Measurements from ENCODE around the gene IMP3.

The IMP3 gene

DNA sequence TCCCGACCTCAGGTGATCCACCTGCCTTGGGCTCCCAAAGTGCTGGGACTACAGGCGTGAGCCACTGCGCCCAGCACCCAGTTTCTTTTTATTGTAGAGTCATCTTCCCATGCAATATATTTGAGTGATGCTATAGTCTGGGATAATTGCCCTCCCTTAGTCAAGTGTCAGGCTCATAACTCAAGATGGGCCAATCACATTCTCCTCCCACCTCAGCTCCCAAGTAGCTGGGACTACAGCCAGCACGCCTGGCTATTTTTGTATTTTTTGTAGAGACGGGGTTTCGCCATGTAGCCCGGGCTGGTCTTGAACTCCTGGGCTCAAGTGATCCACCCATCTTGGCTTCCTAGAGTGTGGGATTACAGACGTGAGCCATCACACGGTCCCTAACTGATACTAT is 45.7 kb downstream of the IMP3 start:
- no peak for DNase-seq (ENCODE audit: low spot score)
- ChIA-PET POLR2A (ENCODE audit: low non-redundant PET) (no interaction called here), CTCF (interaction anchor here (0.6 kb wide), 1 partner anchor 62 kb away, joined by 4 read pairs; no protein-coding TSS in a partner anchor)
- no peak overlapping the region for H3K27ac ChIP-seq
- TF ChIP-seq, protein P1, sequence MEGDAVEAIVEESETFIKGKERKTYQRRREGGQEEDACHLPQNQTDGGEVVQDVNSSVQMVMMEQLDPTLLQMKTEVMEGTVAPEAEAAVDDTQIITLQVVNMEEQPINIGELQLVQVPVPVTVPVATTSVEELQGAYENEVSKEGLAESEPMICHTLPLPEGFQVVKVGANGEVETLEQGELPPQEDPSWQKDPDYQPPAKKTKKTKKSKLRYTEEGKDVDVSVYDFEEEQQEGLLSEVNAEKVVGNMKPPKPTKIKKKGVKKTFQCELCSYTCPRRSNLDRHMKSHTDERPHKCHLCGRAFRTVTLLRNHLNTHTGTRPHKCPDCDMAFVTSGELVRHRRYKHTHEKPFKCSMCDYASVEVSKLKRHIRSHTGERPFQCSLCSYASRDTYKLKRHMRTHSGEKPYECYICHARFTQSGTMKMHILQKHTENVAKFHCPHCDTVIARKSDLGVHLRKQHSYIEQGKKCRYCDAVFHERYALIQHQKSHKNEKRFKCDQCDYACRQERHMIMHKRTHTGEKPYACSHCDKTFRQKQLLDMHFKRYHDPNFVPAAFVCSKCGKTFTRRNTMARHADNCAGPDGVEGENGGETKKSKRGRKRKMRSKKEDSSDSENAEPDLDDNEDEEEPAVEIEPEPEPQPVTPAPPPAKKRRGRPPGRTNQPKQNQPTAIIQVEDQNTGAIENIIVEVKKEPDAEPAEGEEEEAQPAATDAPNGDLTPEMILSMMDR (conservative IDR thresholded peaks at IDR 0.05; ENCODE audit: low read depth) = no peak

DNA sequence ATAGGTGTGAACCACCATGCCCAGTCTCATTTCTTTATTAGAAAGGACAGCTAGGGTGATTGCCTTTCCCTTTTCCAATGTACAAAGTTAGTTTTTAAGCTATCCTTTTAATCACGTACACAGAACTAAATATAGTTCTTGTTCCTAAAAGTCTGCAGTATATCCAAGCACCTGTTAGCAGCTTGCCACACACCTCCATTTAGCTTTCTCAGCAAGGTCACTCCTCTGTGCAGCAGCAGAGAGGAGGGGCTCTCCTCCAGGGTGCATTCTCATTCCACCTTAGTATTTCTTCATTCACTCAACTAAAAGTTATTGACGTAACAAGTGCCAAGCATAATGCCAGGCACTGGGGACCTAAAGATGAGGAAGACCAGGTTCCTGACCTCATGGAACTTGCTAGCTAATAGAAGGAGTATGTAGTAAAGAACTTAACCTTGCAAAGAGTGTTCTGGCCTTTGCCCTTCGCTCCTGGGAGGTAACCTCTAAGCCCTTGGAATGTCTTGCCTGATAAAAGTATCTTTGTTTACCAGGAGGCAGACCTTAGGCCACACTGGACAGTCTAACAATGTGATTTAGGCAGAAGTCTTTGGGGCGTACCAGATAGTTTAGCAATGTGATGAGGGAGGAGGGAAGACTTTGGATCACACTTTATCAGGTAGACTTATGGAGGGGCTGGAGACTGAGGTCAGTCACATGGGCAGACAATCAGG is 48.2 kb downstream of the IMP3 start:
- ChIA-PET POLR2A (ENCODE audit: low non-redundant PET) (no interaction called here), CTCF (no interaction called here)
- H3K27ac ChIP-seq = no peak overlapping the region
- DNase-seq (ENCODE audit: low spot score) = no peak
- TF ChIP-seq, protein P1 (conservative IDR thresholded peaks at IDR 0.05; ENCODE audit: low read depth) = no peak

DNA sequence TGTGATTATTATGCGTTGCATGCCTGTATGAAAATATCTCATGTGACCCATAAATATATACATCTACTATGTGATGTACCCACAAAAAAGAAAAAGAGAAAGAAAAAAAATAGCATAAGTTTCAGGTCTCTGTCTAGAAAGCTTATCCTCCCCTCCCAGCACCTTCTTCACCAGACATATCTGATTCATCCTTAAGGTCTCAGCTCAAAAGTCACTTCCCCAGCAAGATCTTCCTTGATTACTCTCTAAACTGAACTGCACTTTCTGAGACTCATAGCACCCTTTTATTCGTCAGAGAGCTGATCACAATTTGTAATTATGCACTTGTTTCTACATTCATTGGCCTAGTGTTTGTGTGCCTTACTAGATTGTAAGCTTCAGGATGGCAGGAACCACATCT is 49.8 kb downstream of the IMP3 start:
- CTCF ChIA-PET = no interaction called here

More for the DNA sequence above, 49.8 kb downstream of the IMP3 start:
- TF ChIP-seq, protein P1 (conservative IDR thresholded peaks at IDR 0.05; ENCODE audit: low read depth) = no peak
- no peak for DNase-seq (ENCODE audit: low spot score)
- POLR2A ChIA-PET (ENCODE audit: low non-redundant PET) = no interaction called here
- H3K27ac ChIP-seq = no peak overlapping the region
